ENCODE data around the gene ZSCAN23.
"Not testable (repeated sequence)": the region's sequence is repeated elsewhere in the genome, so short reads cannot be mapped to it uniquely, and the experiment has no call there.

ZSCAN23 gene

GRCh38 chr6:28408076-28408802 lies 35.1 kb downstream of the ZSCAN23 start:
- Histone ChIP-seq H3K27ac (no peak overlapping the region), H3K36me3 (replicated peaks) (no peaks in the 10 kb centered on the region), H3K4me3 (ENCODE audit: low read depth, low read length) (no peak overlapping the region), H3K27me3 (replicated peaks) (no peaks in the 10 kb centered on the region)
- no peak for DNase-seq
- TF ChIP-seq CTCF (IDR thresholded peaks at IDR 0.05; ENCODE audit: low read depth, low read length, missing control alignments) = no peak
- in situ Hi-C loops (cut with HindIII; ENCODE audit: low pct_ligation_motif_present, low sequenced_read_pairs) = no loop called here

GRCh38 chr6:28407401-28407800 lies 35.9 kb downstream of the ZSCAN23 start:
- no peak for DNase-seq
- in situ Hi-C loops (cut with HindIII; ENCODE audit: low pct_ligation_motif_present, low sequenced_read_pairs) = no loop called here
- Histone ChIP-seq H3K4me3 (ENCODE audit: low read depth, low read length) (no peak overlapping the region), H3K27ac (no peak overlapping the region), H3K27me3 (replicated peaks) (no peaks in the 10 kb centered on the region), H3K36me3 (replicated peaks) (no peaks in the 10 kb centered on the region)
- TF ChIP-seq CTCF (IDR thresholded peaks at IDR 0.05; ENCODE audit: low read depth, low read length, missing control alignments) = no peak

- H3K27me3 ChIP-seq (replicated peaks); H3K4me3 ChIP-seq (ENCODE audit: low read depth, low read length); H3K36me3 ChIP-seq (replicated peaks); H3K27ac ChIP-seq; DNase-seq; in situ Hi-C loops (cut with HindIII; ENCODE audit: low pct_ligation_motif_present, low sequenced_read_pairs): not testable (repeated sequence)
These were observed 39.4 kb downstream of the ZSCAN23 start for GRCh38 chr6:28403923-28404322.

- no peaks in the 10 kb centered on the region for H3K27me3 ChIP-seq (replicated peaks)
- no peak for TF ChIP-seq CTCF (IDR thresholded peaks at IDR 0.05; ENCODE audit: low read depth, low read length, missing control alignments)
- no peak for DNase-seq
- in situ Hi-C loops (cut with HindIII; ENCODE audit: low pct_ligation_motif_present, low sequenced_read_pairs) = no loop called here
- no peak overlapping the region for H3K27ac ChIP-seq
- no peaks in the 10 kb centered on the region for H3K36me3 ChIP-seq (replicated peaks)
- H3K4me3 ChIP-seq (ENCODE audit: low read depth, low read length) = no peak overlapping the region
These were observed 41.1 kb downstream of the ZSCAN23 start for GRCh38 chr6:28402197-28402596.

- Histone ChIP-seq H3K27me3 (replicated peaks) (no peaks in the 10 kb centered on the region), H3K36me3 (replicated peaks) (peaks cover 6% of the 10 kb centered on the region), H3K27ac (no peak overlapping the region), H3K4me3 (ENCODE audit: low read depth, low read length) (no peak overlapping the region)
- TF ChIP-seq CTCF (IDR thresholded peaks at IDR 0.05; ENCODE audit: low read depth, low read length, missing control alignments) = no peak
- DNase-seq = peak; percentile 22
- in situ Hi-C loops (cut with HindIII; ENCODE audit: low pct_ligation_motif_present, low sequenced_read_pairs) = no loop called here
These were observed 42.1 kb downstream of the ZSCAN23 start for GRCh38 chr6:28401172-28401571.

- H3K27ac ChIP-seq = peak overlapping the region; percentile 43
- H3K36me3 ChIP-seq (replicated peaks) = peaks cover 6% of the 10 kb centered on the region
- no peak for TF ChIP-seq CTCF (IDR thresholded peaks at IDR 0.05; ENCODE audit: low read depth, low read length, missing control alignments)
- peak overlapping the region; percentile 97 for H3K4me3 ChIP-seq (ENCODE audit: low read depth, low read length)
- in situ Hi-C loops (cut with HindIII; ENCODE audit: low pct_ligation_motif_present, low sequenced_read_pairs) = no loop called here
- H3K27me3 ChIP-seq (replicated peaks) = no peaks in the 10 kb centered on the region
- no peak for DNase-seq
These were observed 43.2 kb downstream of the ZSCAN23 start for GRCh38 chr6:28400122-28400451.
